Measurements from ENCODE around the gene ERG.

Gene ERG

DNA sequence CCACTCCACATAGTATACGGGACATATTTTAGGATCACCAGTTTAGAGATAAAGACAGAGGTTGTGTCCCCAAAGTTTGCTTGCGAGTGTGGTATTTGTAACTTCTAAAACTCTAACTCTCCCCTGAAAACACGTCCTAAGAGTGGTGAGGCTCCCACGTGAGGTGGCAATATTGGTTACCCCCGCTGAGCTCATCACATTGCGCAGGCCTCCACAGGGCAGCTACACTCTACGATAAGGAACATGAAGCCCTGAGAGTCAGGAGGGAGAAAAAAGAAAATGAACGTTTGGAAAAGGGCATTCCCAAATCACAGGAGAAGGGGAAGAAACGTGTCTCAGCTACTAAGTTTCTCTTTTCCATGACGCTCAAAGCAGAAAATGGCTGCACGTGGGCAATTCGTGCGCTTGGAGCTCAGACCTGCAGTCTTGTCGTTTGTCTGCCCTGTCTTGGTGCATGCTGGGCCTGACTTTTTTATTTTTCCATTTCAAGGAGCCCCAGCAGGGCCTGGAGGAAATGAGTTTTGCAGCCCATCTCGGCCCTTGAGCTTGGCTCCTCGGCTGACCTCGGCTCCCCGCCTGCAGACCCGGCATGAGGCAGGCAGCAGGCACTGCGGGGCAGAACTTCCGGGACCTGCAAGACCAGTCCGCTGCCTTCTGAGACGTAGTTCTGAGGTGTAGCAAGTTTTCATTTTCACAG is 25.7 kb downstream of the ERG start:
- DNase-seq: no peak

DNA sequence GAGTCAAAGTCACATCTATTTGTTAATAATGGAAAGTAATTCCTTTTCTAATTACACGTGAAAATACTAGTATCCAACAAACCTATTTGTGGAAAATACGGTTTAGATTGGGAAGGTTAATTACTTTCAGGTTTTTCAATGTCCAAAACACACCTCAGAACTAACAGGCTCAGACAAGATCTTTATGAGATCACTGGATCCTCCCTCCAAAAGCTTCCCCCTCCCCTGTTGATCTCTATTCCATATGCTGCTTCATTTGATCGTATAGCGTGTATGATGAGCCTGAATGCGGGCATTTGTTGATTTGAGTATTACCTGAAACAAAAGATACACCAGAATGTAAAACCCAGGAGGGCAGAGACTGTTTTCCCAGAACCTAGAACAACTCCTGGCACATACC is 26.5 kb downstream of the ERG start:
- no peak for DNase-seq

DNA sequence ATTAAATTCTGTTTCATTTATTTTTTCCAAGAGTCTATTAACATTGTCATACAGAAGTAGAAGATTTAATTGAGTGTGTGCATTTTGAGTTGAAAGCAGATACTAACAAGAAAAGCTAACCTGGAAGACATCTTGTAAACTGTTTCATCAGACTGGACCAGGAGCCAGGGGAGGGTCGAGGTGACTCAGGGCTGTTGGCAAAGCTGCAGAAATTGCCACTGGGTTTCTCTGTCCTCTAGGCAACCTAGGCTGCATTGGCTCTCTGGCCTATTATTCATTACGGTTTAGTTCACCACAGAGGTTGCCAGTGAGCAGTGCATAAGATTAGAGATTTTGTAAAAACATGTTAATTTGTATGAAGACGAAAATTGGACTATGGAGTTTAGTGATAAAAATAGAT is 27.5 kb downstream of the ERG start:
- no peak for DNase-seq

DNA sequence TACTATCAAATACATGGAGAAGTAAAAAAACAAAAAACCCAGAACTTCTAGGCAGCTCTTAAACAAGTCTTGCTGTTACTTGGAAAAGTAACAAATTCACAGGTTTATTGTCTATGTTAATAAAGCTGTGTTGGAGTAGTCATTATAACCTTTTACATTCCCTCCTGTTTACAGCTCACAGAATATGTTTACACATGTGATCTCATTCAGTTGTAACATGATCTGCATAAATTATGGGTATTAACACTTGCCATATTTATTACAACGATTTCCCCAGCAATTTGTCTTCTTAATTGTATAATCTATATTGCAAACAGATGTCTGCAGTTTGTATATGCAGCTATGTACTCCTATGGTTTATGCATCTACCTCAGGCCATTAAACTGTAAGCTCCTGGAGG is 28.6 kb downstream of the ERG start:
- DNase-seq: no peak

DNA sequence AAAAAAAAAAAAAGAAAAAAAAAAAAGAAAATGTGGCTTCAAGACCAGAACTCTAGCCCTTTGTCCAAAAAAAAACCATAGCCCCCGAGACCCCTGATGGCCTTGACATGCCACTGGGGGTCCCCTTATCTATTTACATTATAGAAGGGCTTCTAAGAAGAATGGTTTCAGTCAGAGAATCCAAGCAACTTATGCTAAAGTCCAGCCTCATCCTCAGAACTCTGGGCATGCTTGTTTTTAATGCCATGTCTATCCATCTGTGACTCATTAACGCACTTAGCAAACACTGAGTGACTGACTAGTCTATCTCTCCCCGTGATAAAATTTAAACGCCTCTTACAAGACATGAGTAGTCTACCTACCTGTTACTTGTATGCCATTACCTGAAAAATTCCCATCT is 29.3 kb downstream of the ERG start:
- no peak for DNase-seq

DNA sequence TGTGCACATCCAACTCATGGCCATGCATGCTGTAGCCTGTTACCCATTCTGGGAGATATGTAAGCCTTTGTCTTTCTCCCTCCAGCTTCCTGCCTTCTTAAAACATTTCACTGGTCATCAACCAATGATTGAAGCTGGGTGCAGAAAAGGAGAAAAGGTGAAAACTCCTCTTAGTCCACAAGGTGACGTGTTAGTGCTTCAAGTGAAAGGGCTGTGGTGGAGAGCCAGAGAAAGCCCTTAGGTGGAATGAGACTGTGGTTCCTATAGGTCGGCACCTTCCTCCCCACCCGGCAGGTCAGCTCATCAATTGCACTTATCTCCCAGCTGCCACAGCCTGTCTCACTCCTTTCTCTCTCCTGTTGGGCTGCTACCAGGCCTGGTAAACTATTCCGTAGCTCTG is 30.4 kb downstream of the ERG start:
- no peak for DNase-seq

DNA sequence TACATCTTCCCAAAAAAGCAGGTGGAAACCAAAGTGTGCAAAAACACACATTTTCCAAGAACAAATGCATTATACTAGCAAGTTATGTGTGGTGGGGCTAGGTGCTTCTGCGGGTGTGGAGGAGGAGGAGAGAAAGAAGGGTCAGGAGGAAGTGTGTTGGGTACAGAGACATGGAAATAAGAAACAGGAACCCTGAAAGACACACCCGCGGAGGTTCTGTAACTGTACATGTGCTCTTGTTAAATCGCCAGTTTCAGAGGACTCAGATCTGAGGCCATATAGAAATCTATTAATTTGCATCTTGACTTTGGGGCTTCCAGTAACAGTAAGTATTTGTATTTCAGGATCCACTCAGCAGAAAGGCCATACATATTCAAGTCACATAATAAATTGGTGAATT is 30.9 kb downstream of the ERG start:
- no peak for DNase-seq

DNA sequence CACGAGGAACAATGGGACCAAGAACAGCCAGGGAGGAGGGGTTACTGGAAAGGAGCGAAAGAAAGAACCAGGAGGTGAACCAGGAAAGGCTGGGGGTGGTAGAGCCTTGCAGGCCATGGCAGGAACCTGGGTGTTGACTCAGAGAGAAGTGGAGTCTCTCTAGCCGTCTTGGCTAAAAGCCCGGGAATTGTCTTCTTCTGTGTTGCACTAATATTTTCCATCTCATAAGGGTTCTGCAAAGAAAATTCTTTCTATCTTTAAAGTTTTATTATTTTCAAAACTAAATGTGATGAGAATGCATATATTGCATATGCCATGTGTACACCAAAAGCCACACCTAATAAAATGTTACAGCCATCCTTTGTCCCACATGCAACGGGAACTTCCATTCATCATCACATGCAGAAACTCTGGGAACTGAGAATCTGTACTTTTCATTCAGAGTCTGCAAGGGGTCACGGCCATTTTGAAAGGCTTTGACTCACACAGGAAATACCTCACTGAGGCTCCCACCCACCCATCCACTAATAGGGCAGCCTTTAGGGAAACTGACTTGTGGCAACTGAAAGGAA is 38.0 kb downstream of the ERG start:
- DNase-seq: no peak

DNA sequence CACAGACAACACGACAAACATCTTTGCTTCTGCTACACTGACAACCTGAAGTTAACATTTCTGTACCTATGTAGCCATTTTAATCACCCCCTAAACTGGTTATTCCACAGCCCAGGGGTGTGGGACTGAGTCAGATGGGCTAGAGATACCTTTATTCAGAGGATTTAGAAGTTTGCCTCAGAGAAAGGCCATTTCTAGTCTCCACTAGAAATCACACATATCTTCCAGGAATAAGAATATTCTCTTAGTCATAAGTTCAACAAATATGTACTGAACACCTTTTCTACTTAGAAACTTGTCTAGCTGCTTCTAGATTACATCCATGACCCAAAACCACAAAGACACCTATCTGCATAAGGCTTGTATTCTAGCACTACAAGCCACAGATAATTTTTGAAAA is 38.8 kb downstream of the ERG start:
- no peak for DNase-seq

DNA sequence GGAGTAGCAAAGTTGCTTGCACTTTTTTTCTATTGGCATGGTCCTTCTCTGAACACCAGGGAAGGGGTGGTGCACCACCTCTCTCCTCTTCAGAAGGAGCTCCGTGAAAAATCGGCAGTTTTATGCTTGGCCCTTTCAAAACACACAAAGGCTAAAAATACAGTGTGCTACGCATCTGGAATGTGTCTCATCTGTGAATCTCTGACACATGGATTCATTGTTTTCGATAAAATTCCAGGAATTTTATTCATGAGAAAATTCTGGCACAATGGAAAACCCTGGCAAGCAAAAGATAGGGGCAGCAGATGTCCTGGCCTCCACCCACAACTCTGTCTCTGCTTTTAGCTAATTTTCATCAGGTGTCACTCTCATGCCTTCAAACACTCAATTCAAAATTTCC is 42.9 kb downstream of the ERG start:
- DNase-seq: no peak

DNA sequence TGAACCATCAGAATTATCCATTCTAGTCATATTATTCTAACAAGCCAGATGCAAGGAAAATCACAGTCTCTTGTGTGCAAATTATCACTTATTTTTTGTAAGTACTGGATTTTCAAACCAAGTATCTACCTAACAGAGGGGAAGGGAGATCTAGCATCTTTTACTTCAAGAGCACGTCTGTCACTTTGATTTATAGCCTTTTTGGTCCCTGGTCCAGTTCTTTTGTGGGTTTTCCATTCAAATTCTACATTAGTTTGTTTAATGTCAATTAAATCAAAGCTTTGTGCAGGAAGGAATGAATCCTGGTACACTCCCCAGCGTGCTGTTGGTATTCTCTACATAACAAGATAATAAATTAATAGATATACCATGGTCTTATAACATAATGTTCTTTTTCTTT is 43.6 kb downstream of the ERG start:
- DNase-seq: no peak

DNA sequence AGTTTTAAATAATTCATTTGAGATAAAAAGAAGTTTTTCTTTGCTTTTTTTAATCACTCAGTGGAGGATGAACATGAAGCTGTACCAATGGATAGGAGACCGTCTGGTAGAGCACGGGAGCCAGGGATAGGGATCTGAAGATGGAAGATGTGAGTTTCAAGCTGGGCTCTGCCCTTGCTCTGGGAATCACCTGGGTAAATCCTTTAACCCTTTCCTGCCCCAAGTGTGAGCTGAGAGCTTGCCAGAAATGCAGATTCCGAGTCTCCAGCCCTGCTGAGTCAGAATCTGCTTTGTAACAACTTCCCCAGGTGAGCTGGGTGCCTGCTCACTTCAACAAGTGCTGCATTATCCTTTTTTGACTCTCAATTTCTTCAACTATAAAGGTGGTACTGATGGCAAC is 44.1 kb downstream of the ERG start:
- no peak for DNase-seq

DNA sequence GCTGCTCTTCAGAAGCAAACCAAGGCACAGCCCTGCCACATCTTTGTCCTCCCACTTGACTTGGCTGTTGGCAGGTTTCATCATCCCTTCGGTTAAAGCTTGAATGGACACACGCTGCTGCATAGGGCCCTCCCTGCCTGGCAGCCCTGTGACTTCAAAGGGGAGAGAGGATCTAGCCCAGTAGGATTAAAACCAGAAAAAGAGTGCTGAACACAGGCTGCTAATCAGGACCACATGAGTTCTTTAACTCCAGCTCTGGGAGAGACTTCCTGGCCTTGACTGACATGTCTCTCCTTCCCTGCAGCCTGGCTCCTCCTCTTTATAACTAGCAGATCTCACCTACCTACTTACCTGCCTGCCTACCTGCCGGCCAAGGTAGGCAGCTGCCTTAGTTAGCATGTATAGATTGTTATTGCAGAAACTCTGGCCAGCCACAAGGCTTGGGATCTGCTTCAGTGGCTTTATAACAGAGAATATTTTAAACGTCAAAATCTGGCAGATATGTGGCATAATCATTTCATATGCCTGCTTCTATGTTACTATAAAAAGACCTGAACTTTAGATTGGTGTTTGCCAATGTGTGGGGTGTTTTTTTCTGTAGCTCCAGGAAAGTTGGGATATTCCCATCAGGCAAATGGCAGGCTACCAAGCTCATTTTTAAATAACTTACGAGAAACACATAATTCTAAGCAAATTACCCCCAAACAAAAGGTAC is 49.4 kb downstream of the ERG start:
- no peak for DNase-seq

DNA sequence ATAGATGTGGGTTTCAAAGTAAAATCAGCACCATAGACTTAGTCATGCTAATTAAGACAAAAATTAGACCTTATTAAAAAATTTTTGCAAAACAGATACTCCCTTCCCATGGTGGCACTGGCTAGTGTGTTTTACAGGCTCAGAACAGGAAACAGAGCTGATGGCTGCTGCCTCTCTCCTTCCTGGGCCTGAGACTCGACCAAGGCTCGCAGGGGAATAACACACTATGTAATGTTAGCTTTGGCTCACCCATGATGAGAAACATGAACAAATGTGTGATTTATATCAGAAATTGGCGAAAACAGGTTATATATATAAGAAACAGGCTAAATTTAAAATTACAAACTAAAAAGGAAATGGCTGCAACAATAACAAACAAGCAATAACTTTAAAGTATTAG is 50.7 kb downstream of the ERG start:
- DNase-seq: no peak

DNA sequence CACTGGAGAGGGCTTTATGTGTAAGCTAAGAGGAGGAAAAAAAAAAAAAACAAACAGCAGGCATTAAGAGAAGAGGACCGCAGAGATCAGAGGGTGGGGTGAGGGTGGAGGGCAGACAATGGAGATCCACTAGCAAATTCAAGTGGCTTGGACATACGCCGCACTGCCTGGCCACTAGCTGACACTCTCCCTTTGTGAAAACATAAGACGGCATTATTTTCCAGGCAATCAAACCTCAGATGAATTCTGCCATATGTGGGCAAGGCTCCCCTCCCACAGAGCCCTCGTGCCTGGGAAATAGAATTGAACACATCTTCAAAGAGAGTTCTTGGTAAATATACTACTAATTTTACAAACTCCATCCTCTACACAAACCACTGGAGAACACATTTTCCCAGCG is 53.6 kb downstream of the ERG start:
- DNase-seq: no peak

DNA sequence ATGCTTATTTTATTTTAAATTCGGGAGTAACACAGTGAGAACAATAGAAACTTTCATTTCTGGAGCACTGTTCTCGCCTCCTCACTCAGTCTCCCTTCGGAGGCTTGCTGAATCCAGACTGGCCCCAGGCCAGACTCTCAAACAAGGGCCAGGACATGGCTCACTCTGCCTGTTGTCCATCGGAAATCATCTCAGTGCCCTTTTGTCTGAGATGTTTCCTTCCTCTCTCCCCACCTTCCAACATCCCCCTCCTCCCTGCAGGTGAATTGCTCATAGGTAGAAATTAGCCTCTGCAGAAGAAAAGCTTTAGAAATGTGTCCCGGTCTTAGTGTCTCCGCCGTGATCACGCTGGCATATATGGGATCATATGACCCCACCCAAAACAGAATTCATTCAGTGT is 55.2 kb downstream of the ERG start:
- DNase-seq: no peak

DNA sequence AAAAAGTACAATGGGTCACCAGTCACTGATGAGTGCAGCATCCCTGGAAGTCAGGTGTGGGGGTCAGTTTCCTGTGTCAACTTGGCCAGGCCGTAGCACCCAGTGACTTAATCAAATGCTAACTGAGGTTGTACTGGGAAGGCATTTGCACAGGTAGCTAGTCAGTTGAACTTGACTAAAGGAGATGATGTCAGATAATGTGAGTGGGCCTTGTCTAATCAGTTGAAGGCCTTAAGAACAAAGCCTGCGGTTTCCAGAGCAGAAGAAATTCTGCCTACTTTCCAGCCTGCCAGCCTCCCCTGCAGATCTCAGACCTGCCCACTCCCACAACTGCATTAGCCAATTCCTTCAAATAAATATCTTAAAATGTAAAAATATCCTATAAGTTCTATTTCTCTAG is 57.1 kb downstream of the ERG start:
- no peak for DNase-seq

DNA sequence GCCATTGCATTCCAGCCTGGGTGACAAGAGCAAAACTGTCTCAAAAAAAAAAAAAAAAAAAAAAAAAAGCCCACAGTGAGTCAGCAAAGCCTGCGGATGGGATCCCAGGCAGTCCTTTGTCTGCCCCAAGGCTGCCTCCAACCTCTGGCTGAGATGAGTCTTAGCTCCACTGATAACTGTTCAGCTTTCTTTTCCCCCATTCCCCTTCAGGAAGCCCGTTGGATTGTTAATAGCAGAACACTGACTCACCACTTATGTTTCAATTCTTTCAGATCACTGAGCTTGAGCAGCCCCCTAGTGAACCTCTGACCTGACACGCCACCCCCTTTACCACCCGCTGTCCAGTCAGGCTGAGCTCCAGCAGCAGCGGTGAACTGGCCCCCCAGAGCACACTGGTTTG is 57.5 kb downstream of the ERG start:
- DNase-seq: no peak

DNA sequence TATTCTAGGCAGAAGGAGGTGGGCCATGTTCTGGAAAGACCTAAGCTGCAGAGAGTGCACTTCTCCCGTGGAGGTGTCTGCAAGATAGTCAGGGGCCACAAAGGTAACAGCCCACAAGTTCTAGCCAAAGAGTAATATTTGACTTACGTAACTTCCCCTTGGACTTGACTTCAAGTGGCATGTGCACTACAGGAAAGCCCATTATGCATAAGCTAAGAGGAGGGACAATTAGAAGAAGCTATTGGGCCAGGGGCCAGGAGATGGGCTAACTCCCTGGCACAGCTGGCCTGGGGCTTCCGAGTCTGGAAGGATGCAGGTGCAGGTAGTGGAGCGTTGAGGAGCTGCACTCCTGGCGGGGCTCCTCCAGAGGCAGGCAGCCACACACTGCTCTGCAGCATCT is 58.3 kb downstream of the ERG start:
- no peak for DNase-seq

DNA sequence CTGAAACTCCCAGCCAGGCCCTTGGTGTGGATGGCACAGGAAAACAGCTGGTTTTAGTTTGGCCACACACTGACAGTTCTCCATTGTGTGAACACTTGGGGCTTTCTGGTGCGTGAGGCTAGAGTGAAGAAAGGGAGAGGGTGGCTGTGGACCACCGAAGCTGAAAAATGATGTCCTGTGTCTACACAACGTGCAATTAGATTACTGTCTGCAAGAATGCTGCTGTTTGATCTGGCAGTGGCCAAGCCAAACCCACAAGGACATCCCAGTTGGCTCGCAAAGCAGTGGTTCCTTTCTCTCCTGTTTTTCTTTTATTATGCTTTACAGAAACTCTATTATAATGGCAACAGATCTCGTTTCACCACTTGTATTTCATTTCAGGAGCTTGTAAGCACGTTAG is 58.9 kb downstream of the ERG start:
- no peak for DNase-seq

DNA sequence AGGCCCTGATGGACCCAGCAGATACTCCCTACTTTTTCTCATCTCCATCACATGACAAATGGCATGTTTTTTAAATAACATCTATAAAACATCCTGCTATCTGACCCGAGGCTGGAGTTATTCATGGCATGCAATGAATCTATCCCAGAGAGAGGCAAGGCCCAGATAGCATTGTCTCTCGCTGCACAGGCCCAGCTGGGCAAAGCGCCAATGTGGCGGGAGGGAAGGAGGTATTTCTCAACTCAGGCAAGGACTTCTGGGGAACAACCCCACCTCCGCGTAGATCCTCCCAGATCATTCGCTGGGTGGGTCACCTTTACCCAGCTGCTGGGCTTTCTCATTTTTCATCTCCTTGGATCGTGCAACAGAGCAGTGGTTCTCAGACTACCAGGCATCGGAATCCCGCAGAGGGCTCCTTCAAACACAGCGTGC is 59.8 kb downstream of the ERG start:
- no peak for DNase-seq

DNA sequence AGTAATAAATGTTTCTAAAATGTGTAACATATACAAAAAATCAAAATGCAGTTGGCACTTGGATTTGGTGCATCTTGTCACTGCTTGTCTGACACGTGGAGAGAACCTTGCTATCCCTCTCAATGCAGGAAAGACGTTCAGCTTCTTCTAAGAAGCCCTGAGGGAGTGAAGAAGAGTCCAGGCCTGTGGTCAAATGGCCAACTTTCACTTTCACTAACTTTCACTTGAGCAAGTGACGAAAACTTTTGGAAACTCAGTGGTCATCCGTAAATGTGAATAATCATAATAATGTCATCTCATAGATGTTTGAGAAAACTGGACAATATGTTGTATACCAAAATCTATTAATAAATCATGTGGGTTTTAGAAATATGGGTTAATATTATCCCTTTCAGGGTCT is 61.9 kb downstream of the ERG start:
- DNase-seq: no peak

DNA sequence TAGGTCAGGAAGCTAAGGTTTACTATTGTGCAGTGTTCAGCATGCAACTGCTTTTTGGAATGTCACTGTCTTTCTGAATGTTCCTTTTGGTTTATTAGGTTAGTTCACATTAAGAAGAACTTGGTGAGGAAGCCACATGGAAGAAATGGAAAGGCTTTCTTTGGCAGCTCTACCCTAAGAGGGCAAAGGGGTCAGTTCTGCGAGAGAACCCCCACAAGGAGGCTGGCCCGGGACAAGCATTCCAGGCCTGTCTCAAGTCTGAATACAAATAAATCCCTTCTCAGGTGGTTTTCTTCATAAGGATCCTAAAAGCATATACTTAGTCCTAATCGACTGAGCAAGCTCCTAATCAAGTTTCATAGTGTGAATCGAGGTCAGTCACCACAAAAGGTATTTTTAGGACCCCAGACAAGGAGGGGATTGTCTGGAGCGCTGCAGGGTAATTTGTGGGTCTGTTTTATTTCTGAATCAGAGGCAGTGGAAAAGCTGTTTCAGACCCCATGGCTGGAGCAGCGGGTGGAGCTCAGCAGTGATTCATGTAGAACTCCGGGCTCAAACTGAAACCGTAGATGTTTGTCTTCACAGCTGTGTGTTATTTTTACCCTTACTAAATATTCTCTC is 63.3 kb downstream of the ERG start:
- DNase-seq: no peak

DNA sequence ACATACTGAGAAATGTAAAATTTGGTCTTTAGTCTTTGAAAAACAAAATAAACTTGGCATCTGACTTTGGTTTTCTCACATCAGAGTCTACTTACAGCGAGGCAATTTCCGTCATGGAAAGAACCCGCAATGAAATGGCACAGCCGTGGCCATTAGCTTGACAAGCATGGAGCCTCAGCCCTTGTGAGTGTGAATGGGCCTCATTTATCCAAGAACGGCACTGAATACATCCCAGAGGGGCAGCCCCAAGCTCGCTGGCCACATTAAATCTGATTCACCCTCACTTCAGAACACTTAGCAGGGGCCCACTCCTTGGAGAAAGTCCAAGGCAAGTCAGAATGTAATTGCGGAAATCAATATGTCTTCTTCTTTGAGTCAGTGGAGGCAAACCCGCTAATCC is 64.8 kb downstream of the ERG start:
- no peak for DNase-seq
